Posterior vena cava (tissue), 2 donors: Measurements from ENCODE around the gene PSMD1. TPM values are rescaled to one million over a fixed set of nuclear protein-coding genes. Genes with fewer than 3 reads are reported as not detected.
"Not testable (repeated sequence)": the region's sequence is repeated elsewhere in the genome, so short reads cannot be mapped to it uniquely, and the experiment has no call there.

Source experiments
- DNase-seq: peaks from one replicate; pipeline ENCODE4 v3.0.0-alpha.2; 2020; ENCODE audit warnings: low spot score
- intact Hi-C, 2 donors: fragments of 100-400 bp; cut with DNase I; formaldehyde crosslinking; loops; one replicate each; pipeline versions ENCODE4 v1.14.1 to v1.14.2; 2022 to 2023
- total RNA-seq, 2 donors: library from RNA; stranded (reverse); fragmentation: NEBNext Ultra II Directional; extraction: Animal tissue kit (Norgen Biotek cat#: 25700); gene quantifications; one replicate each; pipeline ENCODE4 v1.2.1, GENCODE V29; 2021
- donor health status: DM: yes; HTN: yes; CAD: no.
- donor health status: DM: yes; HTN: yes; CAD: no.

Gene PSMD1
- total RNA-seq, 2 donors from 2014 or later = 76.9 to 89.3 TPM

GRCh38 chr2:231132129-231132528, 75.5 kb downstream of the PSMD1 start:
- intact Hi-C loops = no loop called here
- DNase-seq = no peak

- intact Hi-C loops = no loop called here
- no peak for DNase-seq
These were observed 76.9 kb downstream of the PSMD1 start for GRCh38 chr2:231133365-231134099.

DNA sequence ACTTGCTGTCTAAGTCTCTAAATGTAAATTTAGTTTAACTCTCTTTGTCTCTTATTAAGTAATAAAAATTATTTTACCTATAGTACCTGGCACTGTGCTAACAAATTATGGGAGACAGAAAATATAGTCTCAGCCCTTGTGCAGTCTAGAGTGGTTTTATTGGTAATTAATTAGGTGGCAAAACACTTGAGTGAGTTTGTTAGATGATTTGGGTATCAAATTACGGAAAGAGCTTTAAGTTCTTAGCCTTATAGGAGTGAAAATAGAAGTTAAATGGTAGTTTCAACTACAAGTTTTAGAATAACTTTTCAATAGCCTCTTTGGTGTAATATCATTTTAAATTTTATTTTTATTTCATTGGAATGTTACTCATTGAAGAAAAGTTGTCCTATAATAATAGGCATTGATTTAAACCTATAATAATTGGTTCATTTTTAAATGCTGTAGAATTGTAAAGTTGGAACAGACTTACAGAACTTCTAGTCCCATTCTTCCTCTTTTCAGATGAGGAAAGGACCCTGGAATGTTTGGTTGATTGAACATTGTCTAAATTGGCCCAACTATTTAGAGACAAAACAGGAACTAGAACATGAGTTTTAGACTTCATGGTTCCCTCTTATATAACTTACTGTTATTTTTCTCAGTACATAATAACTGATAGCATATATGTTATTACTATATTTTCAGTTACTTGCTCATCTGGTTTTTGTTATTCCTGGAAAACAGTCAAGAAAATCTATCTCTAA, 78.4 kb downstream of the PSMD1 start:
- DNase-seq = no peak
- intact Hi-C loops = no loop called here

DNA sequence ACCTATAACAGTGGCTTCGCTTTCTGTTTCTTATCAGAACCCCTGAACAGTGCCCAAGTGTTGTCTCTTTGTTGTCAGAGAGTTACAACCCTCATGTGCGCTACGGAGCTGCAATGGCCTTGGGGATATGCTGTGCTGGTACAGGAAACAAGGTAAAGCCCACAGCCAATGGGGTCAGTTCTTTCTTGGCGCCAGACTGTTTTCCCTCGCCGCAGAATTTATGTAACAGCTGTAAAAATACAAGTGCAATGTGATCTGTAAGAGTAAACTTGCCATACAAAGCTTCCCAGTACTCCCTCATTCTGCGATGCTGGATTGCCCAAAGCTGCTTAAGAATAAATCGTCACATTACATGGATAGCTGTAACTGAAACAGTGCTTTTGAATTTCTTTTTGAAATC, 82.0 kb downstream of the PSMD1 start:
- DNase-seq = no peak
- intact Hi-C loops = no loop called here

GRCh38 chr2:231139796-231140195, 83.1 kb downstream of the PSMD1 start:
- intact Hi-C loops = no loop called here
- no peak for DNase-seq

DNA sequence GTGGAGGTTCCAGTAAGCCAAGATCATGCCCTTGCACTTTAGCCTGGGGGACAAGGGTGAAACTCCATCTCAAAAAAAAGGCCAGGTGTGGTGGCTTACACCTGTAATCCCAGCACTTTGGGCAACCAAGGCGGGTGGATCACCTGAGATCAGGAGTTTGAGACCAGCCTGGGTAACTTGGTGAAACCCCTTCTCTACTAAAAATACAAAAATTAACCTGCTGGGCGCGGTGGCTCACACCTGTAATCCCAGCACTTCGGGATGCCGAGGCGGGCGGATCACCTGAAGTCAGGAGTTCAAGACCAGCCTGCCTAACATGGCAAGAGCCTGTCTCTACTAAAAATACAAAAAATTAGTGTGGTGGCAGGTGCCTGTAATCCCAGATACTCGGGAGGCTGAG, 84.1 kb downstream of the PSMD1 start:
- intact Hi-C loops, DNase-seq: not testable (repeated sequence)

DNA sequence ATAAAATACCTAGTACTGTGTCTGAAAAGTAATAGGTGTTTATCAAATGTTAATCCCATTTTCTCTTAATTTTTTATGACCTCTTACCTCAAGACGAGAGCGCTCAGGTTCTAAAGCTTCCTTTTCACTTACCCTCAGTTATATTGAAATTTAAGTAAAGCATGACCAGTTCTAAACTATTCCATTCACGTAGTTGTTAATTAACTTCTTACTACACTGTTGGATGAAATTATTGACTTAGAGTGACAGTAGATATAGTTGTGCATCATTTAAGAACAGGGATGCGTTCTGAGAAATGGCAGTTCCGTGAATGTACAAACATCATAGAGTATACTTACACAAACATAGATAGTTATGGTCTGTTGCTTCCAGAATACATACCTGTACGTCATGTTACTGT, 88.2 kb downstream of the PSMD1 start:
- DNase-seq = no peak
- intact Hi-C loops = no loop called here

DNA sequence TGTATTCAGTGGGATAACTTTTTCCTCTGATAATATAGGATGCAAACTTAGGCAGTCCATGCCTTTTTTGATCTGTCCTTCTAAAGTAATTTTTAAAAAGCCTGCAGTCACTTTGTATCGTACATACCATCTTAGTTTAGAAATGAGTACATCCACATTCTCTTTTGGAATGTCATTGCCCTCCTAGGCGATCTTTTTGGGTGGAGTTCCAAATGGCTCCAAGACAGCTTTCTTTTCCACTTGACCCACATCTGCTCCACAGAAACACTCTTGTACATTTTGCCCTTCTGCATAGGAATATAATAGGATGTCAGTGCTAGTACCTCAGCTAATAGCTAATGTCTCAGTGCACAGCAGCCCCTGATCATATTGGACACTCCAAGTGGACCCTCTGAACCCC, 90.0 kb downstream of the PSMD1 start:
- no peak for DNase-seq
- intact Hi-C loops = no loop called here

DNA sequence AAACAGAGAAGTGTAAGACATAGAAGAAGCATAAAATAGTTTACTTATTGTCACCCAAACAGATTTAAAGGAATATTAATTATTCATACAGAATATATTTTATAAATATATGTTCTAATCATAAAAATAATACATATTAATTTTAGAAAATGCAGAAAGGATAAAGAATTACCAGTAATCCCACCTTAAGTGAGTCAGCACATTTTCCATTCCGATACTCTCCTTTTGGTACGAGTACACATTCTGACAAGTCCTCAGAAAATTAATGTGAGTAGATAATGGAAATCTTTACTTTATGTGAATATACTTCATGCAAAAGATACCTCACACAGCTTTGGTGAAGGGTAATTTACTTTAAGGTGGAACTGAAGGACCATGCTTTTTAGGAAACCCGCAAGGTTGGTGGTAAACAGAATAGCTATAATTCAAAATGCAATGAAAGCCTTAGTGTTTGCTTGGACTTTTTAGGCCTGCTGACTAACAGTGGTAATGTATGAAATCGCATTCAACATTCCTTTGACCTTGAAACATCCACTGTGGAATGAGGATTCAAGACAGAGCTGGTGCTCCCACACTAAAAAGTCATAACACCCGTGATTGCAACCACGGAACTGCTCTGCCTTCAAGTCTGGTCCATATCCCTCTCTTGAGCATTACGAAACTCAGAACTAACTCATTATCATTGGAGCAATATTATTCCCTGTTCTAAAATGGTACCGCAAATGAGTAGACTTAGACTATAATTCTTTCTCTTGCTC, 96.3 kb downstream of the PSMD1 start:
- DNase-seq = no peak
- intact Hi-C loops = no loop called here

DNA sequence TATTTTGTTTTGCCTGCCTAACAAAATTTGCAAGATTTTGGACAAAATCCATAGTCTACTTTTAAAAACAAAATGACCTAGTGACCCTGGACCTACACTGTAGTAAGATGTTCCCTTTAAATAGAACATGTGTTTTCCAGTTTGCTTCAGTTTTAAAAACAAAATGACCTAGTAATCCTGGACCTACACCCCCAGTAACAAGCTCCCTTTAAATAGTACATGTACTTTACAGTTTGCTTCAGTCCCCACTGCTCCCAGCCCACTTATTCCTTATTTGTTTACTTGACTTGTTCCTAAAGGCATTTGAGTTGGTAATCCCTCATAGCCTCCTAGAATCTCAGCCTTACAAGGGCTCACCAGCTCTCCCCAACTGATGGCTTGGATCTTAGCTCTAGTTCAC, 102.6 kb downstream of the PSMD1 start:
- DNase-seq = no peak
- intact Hi-C loops = no loop called here

DNA sequence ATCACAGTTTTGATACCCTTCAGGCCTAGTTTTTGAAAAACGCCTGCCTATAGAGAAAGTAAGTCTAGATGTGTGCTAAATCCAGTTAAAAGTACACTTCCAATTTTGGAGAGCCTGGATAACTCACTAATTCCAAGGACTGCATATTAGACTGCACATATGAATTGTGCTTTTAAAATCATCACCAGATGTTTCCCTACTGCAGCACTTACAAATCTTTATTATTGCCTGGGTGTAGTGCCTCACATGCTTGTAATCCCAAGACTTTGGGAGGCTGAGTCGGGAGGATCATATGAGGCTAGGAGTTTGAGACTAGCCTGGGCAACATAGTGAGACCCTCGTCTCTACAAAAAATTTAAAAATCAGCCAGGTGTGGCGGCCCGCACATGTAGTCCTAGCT, 104.0 kb downstream of the PSMD1 start:
- DNase-seq = no peak
- intact Hi-C loops = no loop called here

GRCh38 chr2:231161252-231161839, 104.7 kb downstream of the PSMD1 start:
- intact Hi-C loops = no loop called here
- no peak for DNase-seq

DNA sequence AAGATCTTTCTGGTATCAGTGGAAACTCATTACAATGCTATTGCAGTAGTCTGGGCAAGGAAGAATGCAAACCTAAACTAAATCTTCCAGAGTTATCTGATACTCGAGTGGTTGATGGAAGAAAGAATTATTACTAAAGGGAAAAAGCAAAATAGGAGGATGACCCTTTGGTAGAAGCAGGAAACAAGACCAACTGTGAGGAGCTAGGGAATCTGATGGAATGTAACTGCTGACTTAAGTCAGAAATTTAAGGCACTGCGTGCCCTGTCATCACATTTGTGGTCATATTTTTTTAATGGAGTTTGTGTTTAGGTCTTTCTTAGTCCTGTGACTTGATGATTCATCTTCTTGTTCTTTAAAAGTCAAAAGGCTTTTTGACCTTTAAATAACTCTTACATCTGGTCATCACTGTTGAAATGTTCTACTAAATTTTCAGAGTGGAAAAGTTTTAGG, 105.2 kb downstream of the PSMD1 start:
- DNase-seq = no peak
- intact Hi-C loops = no loop called here

DNA sequence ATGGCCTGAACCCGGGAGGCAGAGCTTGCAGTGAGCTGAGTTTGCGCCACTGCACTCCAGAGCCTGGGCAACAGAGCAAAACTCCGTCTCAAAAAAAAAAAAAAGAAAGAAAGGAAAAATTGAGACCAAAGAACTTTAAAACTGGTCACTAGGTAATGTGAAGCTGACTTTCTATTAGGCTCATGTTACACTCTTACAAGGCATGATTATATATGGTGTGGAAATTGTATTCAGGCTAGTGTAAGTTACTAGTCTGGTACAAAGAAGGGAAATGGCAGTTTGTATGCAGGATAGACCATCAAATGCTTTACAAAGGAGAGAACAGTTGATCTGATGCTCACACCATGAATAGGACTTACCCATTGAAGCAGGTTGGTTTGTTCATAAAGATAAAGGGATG, 106.3 kb downstream of the PSMD1 start:
- intact Hi-C loops = no loop called here
- no peak for DNase-seq

GRCh38 chr2:231163414-231164095, 106.9 kb downstream of the PSMD1 start:
- no peak for DNase-seq
- intact Hi-C loops = loop anchor here in 1 of 2 donors (1.0 kb wide), 1 partner anchor 30 kb away; no protein-coding TSS in a partner anchor

- intact Hi-C loops = no loop called here
- no peak for DNase-seq
These were observed 111.2 kb downstream of the PSMD1 start for GRCh38 chr2:231167745-231168459.

DNA sequence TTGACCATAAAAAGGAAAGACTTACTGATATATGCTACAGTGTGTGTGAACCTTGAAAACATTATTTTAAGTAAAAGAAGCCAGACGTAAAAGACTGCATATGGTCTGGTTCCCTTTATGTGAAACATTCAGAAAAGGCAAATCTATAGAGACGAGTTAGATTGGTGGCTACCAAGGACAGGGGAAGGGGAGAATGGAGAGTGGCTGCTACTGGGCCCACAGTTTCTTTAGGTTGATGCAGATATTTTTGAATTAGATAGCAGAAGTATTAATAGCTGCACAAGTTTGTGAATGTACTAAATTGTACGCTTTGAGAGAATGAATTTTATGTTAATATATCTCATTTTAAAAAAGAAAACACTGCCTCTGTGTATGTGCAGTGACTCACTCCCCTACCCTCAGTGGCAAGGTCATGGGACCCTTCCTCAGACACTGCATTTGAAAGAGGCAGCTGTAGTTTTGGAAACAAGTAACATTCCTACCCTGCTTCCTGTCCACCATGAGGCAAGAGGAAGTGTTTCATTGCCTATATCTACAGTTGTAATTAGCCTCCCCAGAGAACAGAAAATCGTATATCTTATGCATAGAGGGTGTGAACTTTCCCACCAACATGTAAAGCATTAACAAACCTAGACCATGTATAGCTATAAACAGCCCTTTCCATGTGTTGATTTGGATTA, 111.9 kb downstream of the PSMD1 start:
- no peak for DNase-seq
- intact Hi-C loops = no loop called here

- intact Hi-C loops = no loop called here
- DNase-seq = no peak
These were observed 112.8 kb downstream of the PSMD1 start for GRCh38 chr2:231169488-231169887.
